SKM-1 treated with dmso at 0.1 percent for 144 hours (cell line): ENCODE data around the gene PRPF6.
A peak's percentile ranks its signal among the peaks of the same experiment; 100 is the strongest.
"Not testable (repeated sequence)": the region's sequence is repeated elsewhere in the genome, so short reads cannot be mapped to it uniquely, and the experiment has no call there.

Experiments used
- DNase-seq: peaks from one replicate; lab custom pipeline; 2025; ENCODE audit not compliant: unreplicated experiment; lab: John Stamatoyannopoulos, UW

PRPF6 gene

GRCh38 chr20:63972312-63973159, 8.4 kb upstream of the PRPF6 start:
- DNase-seq = no peak

DNA sequence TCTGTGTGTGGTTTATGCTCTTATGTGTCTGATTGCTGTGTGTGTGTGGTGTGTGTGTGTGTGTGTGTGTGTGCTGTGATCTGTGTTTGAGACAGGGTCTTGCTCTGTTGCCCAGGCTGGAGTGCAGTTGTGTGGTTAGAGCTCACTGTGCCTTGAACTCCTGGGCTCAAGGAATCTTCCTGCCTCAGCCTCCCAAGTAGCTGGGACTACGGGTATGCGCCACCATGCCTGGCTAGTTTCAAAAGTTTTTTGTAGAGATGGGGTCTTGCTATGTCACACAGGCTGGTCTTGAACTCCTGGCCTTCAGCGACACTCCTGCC, 7.8 kb upstream of the PRPF6 start:
- no peak for DNase-seq

- peak; percentile 51 for DNase-seq
Observed at GRCh38 chr20:63973636-63974401, 7.1 kb upstream of the PRPF6 start.

GRCh38 chr20:63974402-63975200, 6.3 kb upstream of the PRPF6 start:
- DNase-seq = no peak

DNA sequence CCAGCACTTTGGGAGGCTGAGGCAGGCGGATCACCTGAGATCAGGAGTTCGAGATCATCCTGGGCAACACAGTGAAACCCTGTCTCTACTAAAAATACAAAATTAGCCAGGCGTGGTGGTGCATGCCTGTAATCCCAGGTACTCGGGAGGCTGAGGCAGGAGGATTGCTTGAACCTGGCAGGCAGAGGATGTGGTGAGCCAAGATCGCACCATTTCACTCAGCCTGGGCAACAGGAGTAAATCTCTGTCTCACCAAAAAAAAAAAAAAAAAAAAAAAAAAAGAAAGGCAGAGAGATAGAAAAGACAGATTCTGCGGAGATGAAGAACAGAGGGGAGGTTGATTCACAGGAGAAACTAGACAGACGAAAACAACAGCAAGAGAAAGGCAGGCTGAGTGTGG, 4.4 kb upstream of the PRPF6 start:
- not testable (repeated sequence) for DNase-seq

- DNase-seq = no peak
Observed at GRCh38 chr20:63976980-63977738, 3.8 kb upstream of the PRPF6 start.

DNA sequence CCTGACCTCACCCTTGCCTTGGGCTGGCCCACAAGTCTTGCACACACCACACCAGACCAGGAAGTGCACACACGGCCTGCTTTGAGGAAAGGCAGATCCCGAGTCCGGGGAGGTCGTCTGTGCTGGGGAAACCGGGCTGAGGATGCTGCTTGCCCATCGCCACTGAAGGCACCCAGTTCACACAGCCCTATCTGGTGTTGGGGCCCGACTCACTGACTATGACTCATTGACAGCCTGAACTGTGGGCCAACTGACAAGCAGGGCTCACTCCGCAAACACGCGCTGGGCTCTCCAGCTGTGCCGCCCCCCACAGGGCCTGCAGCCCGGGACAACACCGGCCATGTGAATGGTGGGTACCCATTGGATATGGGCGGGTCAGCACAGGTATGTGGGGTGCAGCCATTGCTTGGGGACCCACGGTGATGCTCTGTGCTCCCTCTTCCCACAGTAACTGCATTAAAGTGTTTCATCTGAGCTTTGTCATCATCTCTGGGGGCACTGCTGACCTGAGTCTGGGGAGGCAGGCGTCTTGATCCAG, 3.1 kb upstream of the PRPF6 start:
- no peak for DNase-seq

DNA sequence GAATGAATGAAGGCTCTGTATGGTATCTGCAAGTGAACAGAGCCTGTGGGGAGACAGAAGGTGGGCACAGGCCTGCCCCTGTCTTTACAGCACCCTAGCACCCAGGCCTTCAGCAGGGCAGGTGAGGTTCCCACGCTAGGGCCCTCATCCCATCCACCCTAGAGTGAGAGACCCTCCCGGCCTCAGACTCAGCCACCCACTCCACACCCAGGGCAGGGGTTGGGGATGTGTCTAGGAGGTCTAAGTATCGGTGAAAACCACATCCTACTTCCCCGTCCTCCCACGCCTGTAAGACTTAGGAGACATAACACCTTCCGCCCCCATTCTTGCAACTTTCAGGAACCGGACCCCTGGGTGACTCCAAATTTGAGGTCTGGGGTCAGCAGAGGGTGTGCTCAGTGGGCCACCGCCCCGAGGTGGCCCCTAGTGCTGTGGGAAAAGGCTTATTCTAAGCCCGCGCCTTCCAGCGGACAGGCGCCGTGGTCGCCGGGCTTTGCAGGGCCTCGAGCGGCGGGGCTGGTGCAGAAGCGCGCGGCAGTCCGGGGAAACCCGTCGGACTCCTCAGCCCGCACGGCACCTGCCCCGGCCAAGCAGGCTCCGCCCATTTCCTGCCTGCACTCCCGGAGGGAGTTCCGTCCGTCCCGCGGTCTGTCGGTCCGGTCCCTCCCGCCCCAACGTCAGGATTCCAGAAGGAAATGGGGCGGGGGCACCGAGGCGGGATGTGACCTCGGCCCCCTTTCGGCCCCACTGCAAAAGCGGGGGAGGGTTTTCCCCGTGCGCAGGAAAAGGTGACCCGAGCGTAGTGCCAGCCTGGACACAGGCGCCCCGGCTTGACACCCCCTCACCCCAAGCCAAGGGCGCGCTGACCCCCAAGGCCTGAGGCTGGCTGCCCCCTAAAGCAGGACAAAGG, 2.4 kb upstream of the PRPF6 start:
- DNase-seq = peak; percentile 35

DNA sequence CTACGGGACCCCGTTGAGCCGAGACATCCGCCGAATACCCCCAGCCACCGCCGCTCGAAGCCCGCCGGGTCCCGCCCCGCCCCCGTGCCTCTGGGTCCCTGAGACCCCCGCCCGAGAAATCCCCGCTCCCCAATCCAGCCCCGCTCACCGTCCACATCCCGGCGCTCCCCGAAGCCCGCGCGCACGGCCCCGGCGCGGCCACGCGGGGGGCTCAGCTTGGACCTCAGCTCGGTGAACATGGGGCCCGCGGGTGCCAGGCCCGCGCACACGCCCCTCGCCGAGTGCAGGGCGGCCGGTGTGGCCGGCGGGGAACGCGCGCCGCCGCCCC, 1.7 kb upstream of the PRPF6 start:
- DNase-seq = no peak

DNA sequence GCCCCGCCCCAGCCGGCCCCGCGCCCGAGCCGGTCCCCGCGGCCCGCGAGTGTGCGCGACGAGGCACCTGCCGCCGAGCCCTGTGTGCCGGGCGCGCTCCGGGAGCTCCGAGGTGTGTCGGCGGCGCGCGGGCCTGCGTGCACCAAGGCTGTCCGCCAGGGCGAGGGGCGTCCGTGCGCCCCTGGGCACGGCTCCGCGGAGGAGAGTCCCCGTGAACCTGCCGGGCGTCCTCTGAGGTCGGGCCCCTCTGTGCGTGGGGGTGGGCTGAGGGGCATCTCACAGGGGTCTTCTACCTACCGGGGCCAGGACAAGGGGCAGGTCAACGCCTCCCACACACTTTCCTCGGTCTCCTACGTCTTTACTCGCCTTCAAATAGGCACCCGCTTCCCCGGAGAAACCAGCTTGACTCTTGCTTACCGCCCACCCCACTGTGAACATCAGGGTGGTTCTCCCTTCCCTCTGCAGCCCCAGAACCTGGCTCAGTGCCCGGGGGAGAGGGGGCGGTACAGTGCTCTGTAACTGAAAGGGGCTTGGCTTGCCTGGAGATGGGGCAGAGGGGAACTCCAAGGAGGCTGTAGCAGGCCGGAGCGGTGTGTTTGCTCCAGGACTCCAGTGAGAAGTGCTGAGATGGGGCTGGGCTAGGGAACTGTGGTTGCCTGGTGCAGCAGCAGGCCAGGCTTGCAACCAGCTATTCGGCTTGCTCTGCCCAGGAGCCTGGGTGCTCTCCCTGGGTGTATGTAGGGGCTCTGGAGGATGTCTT, 1.2 kb upstream of the PRPF6 start, which contains the start of gene SAMD10:
Gene SAMD10 (minus strand): TSS at position 86 of the 760 bp plus-strand sequence. CDS start 175 bp downstream, outside the sequence.
- DNase-seq = no peak

- DNase-seq = no peak
Observed at GRCh38 chr20:63980317-63980805, 571 bp upstream of the PRPF6 start.

GRCh38 chr20:63982937-63983336, 2.0 kb downstream of the PRPF6 start:
- DNase-seq = no peak

DNA sequence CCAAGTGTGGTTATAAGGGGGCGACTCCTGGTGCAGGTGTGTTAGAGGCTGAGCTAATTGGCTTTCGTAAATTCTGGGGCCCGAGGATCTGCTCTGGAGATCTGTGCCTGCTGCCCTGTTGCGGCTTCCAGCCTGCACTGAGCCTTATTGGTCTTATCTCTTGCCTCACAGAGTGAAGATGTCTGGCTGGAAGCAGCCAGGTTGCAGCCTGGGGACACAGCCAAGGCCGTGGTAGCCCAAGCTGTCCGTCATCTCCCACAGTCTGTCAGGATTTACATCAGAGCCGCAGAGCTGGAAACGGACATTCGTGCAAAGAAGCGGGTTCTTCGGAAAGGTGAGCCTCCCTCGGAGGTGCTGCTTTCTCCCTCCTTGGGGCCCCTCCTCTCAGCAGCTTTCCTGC, 20.0 kb downstream of the PRPF6 start:
- DNase-seq = no peak

DNA sequence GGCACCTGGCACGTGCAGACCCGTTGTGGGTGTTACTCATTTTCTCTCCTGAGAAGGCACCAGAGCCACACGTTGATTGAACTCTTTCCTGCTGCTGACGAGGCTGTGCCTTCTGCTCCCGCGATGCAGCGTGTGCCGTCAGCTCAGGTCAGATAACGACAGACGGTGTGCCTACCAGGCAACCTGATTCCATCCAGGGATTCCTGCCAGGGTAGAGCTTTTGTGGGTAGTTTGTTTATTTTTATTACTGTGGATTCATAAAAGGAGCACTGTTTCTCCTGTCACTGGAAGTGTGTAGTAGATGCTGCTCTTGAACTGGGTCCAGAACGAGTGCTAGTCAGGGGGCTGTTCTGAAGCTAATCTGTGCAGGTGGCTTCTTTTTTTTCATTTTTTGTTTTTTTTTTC, 20.7 kb downstream of the PRPF6 start:
- no peak for DNase-seq

DNA sequence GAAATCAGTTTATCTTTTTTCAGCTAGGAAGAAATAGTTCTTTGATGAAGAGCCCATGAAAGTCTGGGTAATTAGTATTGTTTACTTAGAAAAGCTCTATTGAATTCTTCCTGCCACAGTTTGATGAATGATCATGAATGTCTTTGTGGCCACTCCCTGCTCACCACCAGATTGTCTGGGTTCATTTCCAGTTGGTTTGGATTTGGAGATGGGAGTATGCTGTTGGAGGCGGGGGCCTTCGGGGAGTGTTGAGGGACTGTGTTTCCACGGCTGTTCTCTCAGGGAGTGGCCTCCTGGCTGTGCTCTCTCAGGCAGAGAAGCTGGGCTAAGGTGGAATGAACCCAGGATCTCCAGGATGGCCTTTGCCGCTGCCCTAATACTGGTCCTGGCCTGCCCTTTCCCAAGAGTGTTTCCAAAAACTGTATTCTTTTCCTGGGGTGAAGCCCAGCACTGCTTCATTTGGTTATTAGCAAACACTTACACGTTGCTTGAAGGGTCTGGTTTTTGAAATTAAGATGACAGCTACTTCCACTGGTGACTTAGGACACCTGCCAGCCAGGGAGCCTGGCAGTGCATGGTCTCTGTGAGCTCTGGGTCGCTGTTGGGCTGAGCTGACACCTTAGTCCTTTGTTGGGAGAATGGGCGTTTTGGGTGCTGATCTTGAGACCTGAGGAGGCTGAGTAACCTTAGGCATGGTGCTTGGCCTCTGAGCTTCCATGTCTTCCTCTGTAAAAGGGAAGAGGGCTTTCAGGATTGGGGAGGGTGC, 23.2 kb downstream of the PRPF6 start:
- DNase-seq = no peak

DNA sequence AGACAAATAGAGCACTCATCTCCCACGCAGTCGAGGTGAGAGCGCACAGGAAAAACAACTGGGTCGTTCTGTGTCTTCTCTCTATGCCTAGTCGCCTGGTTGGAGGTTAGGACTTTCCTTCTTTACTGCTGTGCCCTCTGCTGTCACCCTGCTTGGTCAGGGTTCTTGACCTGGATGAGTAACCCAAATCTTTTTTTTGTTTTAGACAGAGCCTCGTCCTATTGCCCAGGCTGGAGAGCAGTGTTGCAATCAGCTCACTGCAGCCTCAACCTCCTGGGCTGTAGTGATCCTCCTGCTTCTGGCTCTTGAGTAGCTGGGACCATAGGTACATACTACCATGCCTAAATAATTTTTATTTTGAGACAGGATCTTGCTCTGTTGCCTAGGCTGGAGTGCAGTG, 24.5 kb downstream of the PRPF6 start:
- no peak for DNase-seq

GRCh38 chr20:64006490-64006889, 25.6 kb downstream of the PRPF6 start:
- DNase-seq = no peak

DNA sequence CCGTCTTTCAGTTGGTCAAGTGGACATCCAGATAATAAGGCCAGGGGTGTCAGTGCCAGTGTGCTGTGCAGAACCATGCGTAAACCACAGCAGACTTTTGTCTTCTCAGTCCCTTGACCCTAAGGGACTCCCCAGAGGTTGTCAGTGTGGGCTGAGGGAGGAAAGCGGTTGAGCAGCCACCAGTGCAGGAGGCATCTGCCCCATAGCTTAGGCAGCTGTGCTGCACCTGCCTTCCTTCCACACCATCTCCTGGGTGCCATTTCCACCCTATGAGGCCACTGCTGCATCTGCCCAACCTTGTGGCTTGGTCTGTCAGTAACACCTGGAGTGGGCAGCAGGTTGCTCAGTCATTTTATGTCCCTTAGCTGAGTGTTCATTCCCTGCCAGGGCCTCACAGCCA, 26.0 kb downstream of the PRPF6 start:
- DNase-seq = no peak
